Lower leg skin (tissue), 3 donors: ENCODE results near the gene SLC9A9.

ENCODE experiments used
- POLR2A ChIP-seq, 2 donors: fragments of 450-650 bp; IDR thresholded peaks; one replicate each; pipeline ENCODE4 v1.6.1; 2016 to 2017; ENCODE audit warnings: antibody characterized with exemption in 2 of 2, mild to moderate bottlenecking in 1 of 2, moderate library complexity in 1 of 2
- TF ChIP-seq, protein P1 (sequence below), 3 donors: fragments of 450-650 bp; IDR thresholded peaks; one replicate each; pipeline ENCODE4 v1.5.1; 2016; ENCODE audit warnings: antibody characterized with exemption in 3 of 3, mild to moderate bottlenecking in 3 of 3, moderate library complexity in 2 of 3

DNA sequence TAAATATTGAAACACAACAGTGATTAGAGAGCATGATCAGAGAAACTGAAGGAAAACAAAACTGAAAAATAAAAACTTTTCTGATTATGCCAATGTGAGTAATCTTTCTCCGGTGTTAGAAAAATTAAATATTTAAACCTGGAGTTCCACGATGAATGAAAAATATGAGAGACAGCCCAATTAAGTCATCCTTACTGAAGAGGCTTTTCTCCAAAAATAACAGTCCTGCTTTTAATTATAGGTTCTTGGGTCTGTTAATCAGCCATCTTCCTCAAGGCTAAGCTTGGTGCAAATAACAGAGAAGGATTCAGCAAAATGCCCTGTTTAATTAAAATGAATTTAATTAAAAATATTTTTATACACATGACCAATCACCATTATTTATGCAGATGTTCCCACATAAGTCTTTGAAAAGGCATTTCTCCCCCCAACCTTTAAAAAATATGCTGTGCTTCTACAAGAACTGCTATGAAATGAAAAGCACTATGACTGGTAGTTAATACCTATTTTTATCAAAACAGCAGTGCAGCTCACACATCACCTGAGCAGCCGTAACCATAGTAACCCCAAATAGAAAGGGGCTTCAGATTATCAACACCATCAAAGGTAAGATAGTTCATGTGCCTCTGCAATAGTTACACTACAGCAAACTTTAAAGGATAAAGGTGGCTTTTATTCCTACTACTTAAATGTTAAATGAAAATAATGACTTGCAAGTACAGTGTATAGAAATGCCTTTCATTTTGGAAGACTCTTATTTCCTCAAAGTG, 175.7 kb downstream of the SLC9A9 start:
- TF ChIP-seq, protein P1, sequence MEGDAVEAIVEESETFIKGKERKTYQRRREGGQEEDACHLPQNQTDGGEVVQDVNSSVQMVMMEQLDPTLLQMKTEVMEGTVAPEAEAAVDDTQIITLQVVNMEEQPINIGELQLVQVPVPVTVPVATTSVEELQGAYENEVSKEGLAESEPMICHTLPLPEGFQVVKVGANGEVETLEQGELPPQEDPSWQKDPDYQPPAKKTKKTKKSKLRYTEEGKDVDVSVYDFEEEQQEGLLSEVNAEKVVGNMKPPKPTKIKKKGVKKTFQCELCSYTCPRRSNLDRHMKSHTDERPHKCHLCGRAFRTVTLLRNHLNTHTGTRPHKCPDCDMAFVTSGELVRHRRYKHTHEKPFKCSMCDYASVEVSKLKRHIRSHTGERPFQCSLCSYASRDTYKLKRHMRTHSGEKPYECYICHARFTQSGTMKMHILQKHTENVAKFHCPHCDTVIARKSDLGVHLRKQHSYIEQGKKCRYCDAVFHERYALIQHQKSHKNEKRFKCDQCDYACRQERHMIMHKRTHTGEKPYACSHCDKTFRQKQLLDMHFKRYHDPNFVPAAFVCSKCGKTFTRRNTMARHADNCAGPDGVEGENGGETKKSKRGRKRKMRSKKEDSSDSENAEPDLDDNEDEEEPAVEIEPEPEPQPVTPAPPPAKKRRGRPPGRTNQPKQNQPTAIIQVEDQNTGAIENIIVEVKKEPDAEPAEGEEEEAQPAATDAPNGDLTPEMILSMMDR (IDR thresholded peaks at IDR 0.05): no peak
- TF ChIP-seq POLR2A (IDR thresholded peaks at IDR 0.05): no peak
